Endodermal cell (in vitro differentiated cells): ENCODE measurements around the gene ATRNL1. TPM values are rescaled to one million over a fixed set of nuclear protein-coding genes. Genes with fewer than 3 reads are reported as not detected.

Source experiments
- DNase-seq: peaks from one replicate; pipeline ENCODE4 v3.0.0-alpha.2; 2017
- H3K27ac ChIP-seq: 2 replicates; pipeline ENCODE4 v1.5.1; 2013; ENCODE audit warnings: mild to moderate bottlenecking, low read depth, low read length, moderate library complexity
- H3K27me3 ChIP-seq: 2 replicates; pipeline ENCODE4 v1.6.1; 2013; ENCODE audit warnings: mild to moderate bottlenecking, low read length, moderate library complexity; ENCODE audit not compliant: insufficient read depth, control insufficient read depth, poor library complexity, severe bottlenecking
- H3K36me3 ChIP-seq: 2 replicates; pipeline ENCODE4 v1.7.0; 2013; ENCODE audit warnings: mild to moderate bottlenecking, low read length, moderate library complexity; ENCODE audit not compliant: control insufficient read depth, insufficient read depth
- H3K4me1 ChIP-seq: one replicate; pipeline ENCODE4 v1.7.0; 2013; ENCODE audit warnings: low read length; ENCODE audit not compliant: control insufficient read depth, insufficient read depth
- H3K4me3 ChIP-seq: 2 replicates; pipeline ENCODE4 v1.5.1; 2013; ENCODE audit warnings: mild to moderate bottlenecking, low read length, moderate library complexity
- H3K9ac ChIP-seq: 2 replicates; pipeline ENCODE4 v1.6.1; 2013; ENCODE audit warnings: mild to moderate bottlenecking, low read length, moderate library complexity; ENCODE audit not compliant: poor library complexity, severe bottlenecking; ENCODE audit errors: extremely low read depth
- H3K9me3 ChIP-seq: 2 replicates; pipeline ENCODE4 v1.6.1; 2013; ENCODE audit warnings: mild to moderate bottlenecking, low read length, moderate library complexity; ENCODE audit not compliant: control insufficient read depth
- H3K27ac Mint-ChIP-seq: 2 replicates; pipeline ENCODE4 v1.8.0; 2020; ENCODE audit warnings: mixed read lengths
- H3K27me3 Mint-ChIP-seq: 2 replicates; pipeline ENCODE4 v1.8.0; 2021; ENCODE audit warnings: mild to moderate bottlenecking, mixed read lengths; ENCODE audit not compliant: insufficient read depth
- H3K36me3 Mint-ChIP-seq: 2 replicates; pipeline ENCODE4 v1.8.0; 2020; ENCODE audit warnings: low read depth, mixed read lengths
- H3K4me1 Mint-ChIP-seq: 2 replicates; pipeline ENCODE4 v1.8.0; 2020; ENCODE audit warnings: mixed read lengths
- H3K4me3 Mint-ChIP-seq: 2 replicates; pipeline ENCODE4 v1.8.0; 2020; ENCODE audit warnings: mild to moderate bottlenecking, moderate library complexity, mixed read lengths
- H3K9me3 Mint-ChIP-seq: 2 replicates; pipeline ENCODE4 v1.8.0; 2020; ENCODE audit warnings: mild to moderate bottlenecking, mixed read lengths
- WGBS, 2 experiments: methylation state at CpG; one replicate each; pipeline versions ENCODE4 v1.1.5 to v1.1.7; 2013; ENCODE audit warnings: missing lambda C conversion rate in 2 of 2, mixed read lengths in 1 of 2; ENCODE audit not compliant: insufficient coverage in 1 of 2, insufficient read length in 1 of 2; 5-methylcytosine and 5-hydroxymethylcytosine counted together
- total RNA-seq, 2 donors: library from RNA; stranded (reverse); fragmentation: NEBNext Ultra II Directional in 1 of 2; extraction: Animal tissue kit (Norgen Biotek cat#: 25700) in 1 of 2; gene quantifications; 2 replicates in 1 of 2; 3 replicates in 1 of 2; pipeline ENCODE4 v1.2.1, GENCODE V29; 2021
- TF ChIP-seq, protein P1 (sequence below): fragments of 200-600 bp; sonication (generic); conservative IDR thresholded peaks from 2 replicates; pipeline ENCODE4 v1.5.0; 2021; ENCODE audit warnings: antibody characterized with exemption, mild to moderate bottlenecking

ATRNL1 gene
- total RNA-seq, 2 donors from 2014 or later = 8.0 to 9.0 TPM

DNA sequence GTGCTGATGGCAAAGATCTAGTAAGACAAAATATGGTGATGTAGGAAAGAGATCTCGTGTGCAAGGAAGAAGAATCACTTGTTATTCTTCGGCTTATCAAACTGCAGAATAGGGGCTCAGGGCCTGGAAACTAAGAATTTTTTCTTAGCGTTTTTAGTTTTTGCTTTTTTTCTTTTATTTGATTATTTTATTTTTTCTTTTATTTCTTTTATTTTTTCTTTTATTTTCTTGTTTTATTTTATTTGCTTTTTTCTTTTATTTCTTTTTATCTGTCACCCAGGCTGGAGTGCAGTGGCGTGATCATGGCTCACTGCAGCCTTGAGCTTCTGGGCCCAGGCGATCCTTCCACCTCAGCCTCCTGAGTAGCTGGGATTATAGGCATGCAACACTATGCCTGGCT is 70.0 kb downstream of the ATRNL1 start:
- H3K4me3 ChIP-seq = no peak overlapping the region
- no peaks in the 10 kb centered on the region for H3K36me3 ChIP-seq
- no peaks in the 10 kb centered on the region for H3K4me1 Mint-ChIP-seq
- H3K4me3 Mint-ChIP-seq = no peak overlapping the region
- no peak overlapping the region for H3K27ac Mint-ChIP-seq
- no peaks in the 10 kb centered on the region for H3K27me3 Mint-ChIP-seq
- H3K27ac ChIP-seq = no peak overlapping the region
- H3K9me3 Mint-ChIP-seq = no peaks in the 10 kb centered on the region
- no peaks in the 10 kb centered on the region for H3K4me1 ChIP-seq
- TF ChIP-seq, protein P1, sequence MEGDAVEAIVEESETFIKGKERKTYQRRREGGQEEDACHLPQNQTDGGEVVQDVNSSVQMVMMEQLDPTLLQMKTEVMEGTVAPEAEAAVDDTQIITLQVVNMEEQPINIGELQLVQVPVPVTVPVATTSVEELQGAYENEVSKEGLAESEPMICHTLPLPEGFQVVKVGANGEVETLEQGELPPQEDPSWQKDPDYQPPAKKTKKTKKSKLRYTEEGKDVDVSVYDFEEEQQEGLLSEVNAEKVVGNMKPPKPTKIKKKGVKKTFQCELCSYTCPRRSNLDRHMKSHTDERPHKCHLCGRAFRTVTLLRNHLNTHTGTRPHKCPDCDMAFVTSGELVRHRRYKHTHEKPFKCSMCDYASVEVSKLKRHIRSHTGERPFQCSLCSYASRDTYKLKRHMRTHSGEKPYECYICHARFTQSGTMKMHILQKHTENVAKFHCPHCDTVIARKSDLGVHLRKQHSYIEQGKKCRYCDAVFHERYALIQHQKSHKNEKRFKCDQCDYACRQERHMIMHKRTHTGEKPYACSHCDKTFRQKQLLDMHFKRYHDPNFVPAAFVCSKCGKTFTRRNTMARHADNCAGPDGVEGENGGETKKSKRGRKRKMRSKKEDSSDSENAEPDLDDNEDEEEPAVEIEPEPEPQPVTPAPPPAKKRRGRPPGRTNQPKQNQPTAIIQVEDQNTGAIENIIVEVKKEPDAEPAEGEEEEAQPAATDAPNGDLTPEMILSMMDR = no peak
- 93 to 94% methylated on average over 3 to 4 of the region's 5 CpGs for WGBS, 2 experiments
- H3K27me3 ChIP-seq = no peaks in the 10 kb centered on the region
- no peaks in the 10 kb centered on the region for H3K9me3 ChIP-seq
- H3K36me3 Mint-ChIP-seq = no peaks in the 10 kb centered on the region
- DNase-seq = no peak
- no peak overlapping the region for H3K9ac ChIP-seq

DNA sequence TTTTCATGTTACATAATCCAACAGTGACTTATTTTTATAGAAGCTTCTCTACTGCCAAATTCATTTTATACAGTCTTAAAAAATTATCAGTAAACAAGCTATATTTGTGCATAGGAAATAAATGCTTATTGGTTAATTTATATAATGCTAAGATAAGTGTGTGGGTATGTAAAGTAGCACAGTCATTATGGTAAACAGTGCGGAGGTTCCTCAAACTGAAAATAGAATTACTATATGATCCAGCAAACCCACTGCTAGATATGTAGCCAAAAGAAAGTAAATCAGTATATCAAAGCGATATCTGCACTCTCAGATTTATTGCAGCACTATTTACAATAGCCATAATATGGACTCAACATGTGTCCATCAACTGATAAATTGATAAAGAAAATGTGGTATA is 71.1 kb downstream of the ATRNL1 start:
- no peak overlapping the region for H3K4me3 Mint-ChIP-seq
- WGBS, 2 experiments = 96% methylated on average over 2 of the region's 2 CpGs; no CpG with 5 or more reads in 1 of the 2 experiments
- H3K27me3 Mint-ChIP-seq = no peaks in the 10 kb centered on the region
- no peaks in the 10 kb centered on the region for H3K4me1 Mint-ChIP-seq
- H3K4me1 ChIP-seq = no peaks in the 10 kb centered on the region
- H3K4me3 ChIP-seq = no peak overlapping the region
- H3K36me3 Mint-ChIP-seq = no peaks in the 10 kb centered on the region
- H3K36me3 ChIP-seq = no peaks in the 10 kb centered on the region
- TF ChIP-seq, protein P1 = no peak
- no peaks in the 10 kb centered on the region for H3K9me3 Mint-ChIP-seq
- no peak overlapping the region for H3K27ac Mint-ChIP-seq
- no peak for DNase-seq
- no peak overlapping the region for H3K27ac ChIP-seq
- no peaks in the 10 kb centered on the region for H3K27me3 ChIP-seq
- no peak overlapping the region for H3K9ac ChIP-seq
- H3K9me3 ChIP-seq = no peaks in the 10 kb centered on the region

DNA sequence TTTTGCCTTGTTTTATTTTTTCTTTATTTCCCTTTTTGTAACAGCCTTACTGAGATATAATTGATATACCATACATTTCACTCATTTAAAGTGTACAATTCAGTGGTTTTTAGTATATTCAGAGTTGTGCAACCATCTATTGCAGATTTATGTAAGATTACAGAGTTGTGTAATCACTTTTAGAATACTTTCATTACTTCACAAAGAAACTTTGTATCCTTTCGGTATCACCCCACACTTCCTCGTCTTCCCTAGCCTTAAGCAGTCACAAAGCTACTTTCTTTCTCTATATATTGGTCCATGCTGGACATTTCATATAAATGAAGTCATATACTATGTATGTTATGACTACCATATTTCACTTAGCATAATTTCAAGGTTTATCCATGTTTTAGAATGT is 74.6 kb downstream of the ATRNL1 start:
- no peak for DNase-seq
- Mint-ChIP-seq H3K27me3 (no peaks in the 10 kb centered on the region), H3K27ac (no peak overlapping the region), H3K36me3 (no peaks in the 10 kb centered on the region), H3K9me3 (no peaks in the 10 kb centered on the region), H3K4me3 (no peak overlapping the region), H3K4me1 (no peaks in the 10 kb centered on the region)
- Histone ChIP-seq H3K9me3 (no peaks in the 10 kb centered on the region), H3K4me3 (no peak overlapping the region), H3K36me3 (no peaks in the 10 kb centered on the region), H3K27me3 (no peaks in the 10 kb centered on the region), H3K9ac (no peak overlapping the region), H3K4me1 (no peaks in the 10 kb centered on the region), H3K27ac (no peak overlapping the region)
- 90% methylated on average over 2 of the region's 2 CpGs for WGBS, 2 experiments
- TF ChIP-seq, protein P1 = no peak
